WTC11 (cell line): ENCODE results near the gene MSX2. TPM values are rescaled to one million over a fixed set of nuclear protein-coding genes. Genes with fewer than 3 reads are reported as not detected.

Experiments
- ATAC-seq: fragments of 200-7000 bp; cut with Tn5 transposase; 2 replicates; pipeline ENCODE4 v1.10.0; 2021; ENCODE audit warnings: mild to moderate bottlenecking, moderate library complexity
- Bru-seq: library from RNA; stranded (reverse); fragments of 400-500 nt; gene quantifications from one replicate; lab custom pipeline; 2021; lab: Mats Ljungman, UMichigan
- CTCF ChIA-PET: fragments of 300-600 bp; sonication (Branson Sonifier 250); formaldehyde crosslinking; loops from one replicate; lab custom pipeline; 2021; ENCODE audit warnings: antibody characterized with exemption; lab: Charles Lee
- POLR2A ChIA-PET: fragments of 350-600 bp; sonication (Branson Sonifier 250); formaldehyde crosslinking; loops from one replicate; lab custom pipeline; 2021; ENCODE audit warnings: antibody characterized with exemption; lab: Charles Lee
- DNase-seq: peaks from one replicate; pipeline ENCODE4 v3.0.0; 2021; ENCODE audit warnings: low spot score
- H3K27ac Mint-ChIP-seq: 2 replicates; pipeline ENCODE4 v1.8.0; 2021; ENCODE audit warnings: mixed read lengths
- H3K27me3 Mint-ChIP-seq: 2 replicates; pipeline ENCODE4 v1.8.0; 2021; ENCODE audit warnings: low read depth, mild to moderate bottlenecking, moderate library complexity, mixed read lengths
- H3K36me3 Mint-ChIP-seq: 2 replicates; pipeline ENCODE4 v1.8.0; 2021; ENCODE audit warnings: mixed read lengths
- H3K4me1 Mint-ChIP-seq: 2 replicates; pipeline ENCODE4 v1.8.0; 2022; ENCODE audit warnings: mixed read lengths
- H3K4me3 Mint-ChIP-seq: 2 replicates; pipeline ENCODE4 v1.8.0; 2021; ENCODE audit warnings: mild to moderate bottlenecking, moderate library complexity, mixed read lengths
- H3K9me3 Mint-ChIP-seq: 2 replicates; pipeline ENCODE4 v1.8.0; 2021; ENCODE audit warnings: mixed read lengths
- ATF2 ChIP-seq: sonication (generic); formaldehyde crosslinking; IDR thresholded peaks from 2 replicates; pipeline ENCODE4 v1.8.1; 2022; ENCODE audit warnings: low read depth, missing genetic modification reagents, borderline replicate concordance
- E2F5 ChIP-seq: sonication (generic); formaldehyde crosslinking; IDR thresholded peaks from 2 replicates; pipeline ENCODE4 v1.8.1; 2022; ENCODE audit warnings: mild to moderate bottlenecking, moderate library complexity, missing genetic modification reagents
- GTF2I ChIP-seq: fragments of 250-450 bp; sonication (Bioruptor Pico); conservative IDR thresholded peaks from 2 replicates; pipeline ENCODE4 v1.4.0; 2021; ENCODE audit warnings: mild to moderate bottlenecking
- HMGXB4 ChIP-seq: sonication (generic); formaldehyde crosslinking; IDR thresholded peaks from 2 replicates; pipeline ENCODE4 v1.8.1; 2023; ENCODE audit warnings: mild to moderate bottlenecking, moderate library complexity, missing genetic modification reagents
- NFYB ChIP-seq: sonication (generic); formaldehyde crosslinking; conservative IDR thresholded peaks from 2 replicates; pipeline ENCODE4 v1.8.0; 2022; ENCODE audit warnings: low read depth, missing genetic modification reagents
- TEAD1 ChIP-seq: sonication (generic); formaldehyde crosslinking; IDR thresholded peaks from 2 replicates; pipeline ENCODE4 v1.8.0; 2022; ENCODE audit warnings: mild to moderate bottlenecking, missing genetic modification reagents
- TEAD4 ChIP-seq: sonication (generic); formaldehyde crosslinking; IDR thresholded peaks from 2 replicates; pipeline ENCODE4 v1.8.0; 2022; ENCODE audit warnings: mild to moderate bottlenecking, missing genetic modification reagents
- ZNF263 ChIP-seq: sonication (generic); formaldehyde crosslinking; IDR thresholded peaks from 2 replicates; pipeline ENCODE4 v1.8.1; 2022; ENCODE audit warnings: low read depth, mild to moderate bottlenecking, moderate library complexity, missing genetic modification reagents
- ZNF532 ChIP-seq: fragments of 250-450 bp; sonication (Bioruptor Pico); IDR thresholded peaks from 2 replicates; pipeline ENCODE4 v1.9.0; 2021; ENCODE audit warnings: mild to moderate bottlenecking, borderline replicate concordance
- long read RNA-seq, 3 experiments: library from RNA in 1 of 3; library from capped mRNA in 1 of 3; library from polyadenylated mRNA in 1 of 3; unstranded in 2 of 3; stranded (forward) in 1 of 3; transcript quantifications; one replicate each; pipeline ENCODE4 v2.0.0, GENCODE V29; 2021
- total RNA-seq: library from RNA; stranded (reverse); gene quantifications from 3 replicates; pipeline ENCODE4 v1.2.3, GENCODE V29; 2021
- TF ChIP-seq, protein P1 (sequence below): fragments of 250-450 bp; sonication (Bioruptor Pico); IDR thresholded peaks from 2 replicates; pipeline ENCODE4 v1.9.0; 2021; ENCODE audit warnings: mild to moderate bottlenecking
- TF ChIP-seq, protein P2 (sequence below): sonication (generic); formaldehyde crosslinking; IDR thresholded peaks from 2 replicates; pipeline ENCODE4 v1.8.1; 2023; ENCODE audit warnings: mild to moderate bottlenecking, missing genetic modification reagents, moderate library complexity

Gene MSX2
- total RNA-seq (0.73 to 0.94 TPM (median 0.83 TPM) in 3 replicates), Bru-seq, nascent RNA (percentile 46 among the genes with signal in this experiment)
- long read RNA-seq, experiment 1, partial matches to known transcripts = 0 of 3 reads
- long read RNA-seq, experiment 1, other reads (novel, unspliced or antisense) = 0 of 3 reads
- long read RNA-seq, experiment 2 = 0 reads
- long read RNA-seq, experiment 3 = 0 reads

DNA sequence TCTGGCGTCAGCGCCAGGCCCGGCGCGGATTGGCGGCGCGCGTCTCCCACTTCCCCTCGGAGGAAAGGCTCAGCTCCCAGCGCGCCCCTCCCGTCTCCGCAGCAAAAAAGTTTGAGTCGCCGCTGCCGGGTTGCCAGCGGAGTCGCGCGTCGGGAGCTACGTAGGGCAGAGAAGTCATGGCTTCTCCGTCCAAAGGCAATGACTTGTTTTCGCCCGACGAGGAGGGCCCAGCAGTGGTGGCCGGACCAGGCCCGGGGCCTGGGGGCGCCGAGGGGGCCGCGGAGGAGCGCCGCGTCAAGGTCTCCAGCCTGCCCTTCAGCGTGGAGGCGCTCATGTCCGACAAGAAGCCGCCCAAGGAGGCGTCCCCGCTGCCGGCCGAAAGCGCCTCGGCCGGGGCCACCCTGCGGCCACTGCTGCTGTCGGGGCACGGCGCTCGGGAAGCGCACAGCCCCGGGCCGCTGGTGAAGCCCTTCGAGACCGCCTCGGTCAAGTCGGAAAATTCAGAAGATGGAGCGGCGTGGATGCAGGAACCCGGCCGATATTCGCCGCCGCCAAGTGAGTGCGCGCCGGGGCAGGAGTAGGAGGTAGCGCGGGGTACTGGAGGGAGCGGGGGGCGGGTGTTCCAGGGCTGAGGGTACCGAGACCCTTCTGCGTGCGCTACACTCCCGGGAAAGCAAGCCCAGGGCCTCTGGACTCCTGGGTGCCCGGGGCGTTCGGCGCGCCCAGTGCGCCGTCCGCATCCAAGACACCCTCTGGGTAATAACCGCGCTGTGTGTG is at the start of gene MSX2:
Gene MSX2, plus strand, starts transcription at position 99 of the 777 bp plus-strand sequence. Its CDS starts 78 bp downstream, at position 177.
- peaks cover 72% of the 10 kb centered on the region for H3K4me1 Mint-ChIP-seq
- no peaks in the 10 kb centered on the region for H3K9me3 Mint-ChIP-seq
- TF ChIP-seq NFYB (CRISPR knock-in tag) = peak; percentile 60
- TF ChIP-seq GTF2I = no peak
- TF ChIP-seq TEAD4 (CRISPR knock-in tag) = no peak
- TF ChIP-seq E2F5 (CRISPR knock-in tag) = 0 out of 2 replicates have a peak, but pooled peaks have one; percentile 37
- no peak for TF ChIP-seq ZNF263
- TF ChIP-seq, protein P1, sequence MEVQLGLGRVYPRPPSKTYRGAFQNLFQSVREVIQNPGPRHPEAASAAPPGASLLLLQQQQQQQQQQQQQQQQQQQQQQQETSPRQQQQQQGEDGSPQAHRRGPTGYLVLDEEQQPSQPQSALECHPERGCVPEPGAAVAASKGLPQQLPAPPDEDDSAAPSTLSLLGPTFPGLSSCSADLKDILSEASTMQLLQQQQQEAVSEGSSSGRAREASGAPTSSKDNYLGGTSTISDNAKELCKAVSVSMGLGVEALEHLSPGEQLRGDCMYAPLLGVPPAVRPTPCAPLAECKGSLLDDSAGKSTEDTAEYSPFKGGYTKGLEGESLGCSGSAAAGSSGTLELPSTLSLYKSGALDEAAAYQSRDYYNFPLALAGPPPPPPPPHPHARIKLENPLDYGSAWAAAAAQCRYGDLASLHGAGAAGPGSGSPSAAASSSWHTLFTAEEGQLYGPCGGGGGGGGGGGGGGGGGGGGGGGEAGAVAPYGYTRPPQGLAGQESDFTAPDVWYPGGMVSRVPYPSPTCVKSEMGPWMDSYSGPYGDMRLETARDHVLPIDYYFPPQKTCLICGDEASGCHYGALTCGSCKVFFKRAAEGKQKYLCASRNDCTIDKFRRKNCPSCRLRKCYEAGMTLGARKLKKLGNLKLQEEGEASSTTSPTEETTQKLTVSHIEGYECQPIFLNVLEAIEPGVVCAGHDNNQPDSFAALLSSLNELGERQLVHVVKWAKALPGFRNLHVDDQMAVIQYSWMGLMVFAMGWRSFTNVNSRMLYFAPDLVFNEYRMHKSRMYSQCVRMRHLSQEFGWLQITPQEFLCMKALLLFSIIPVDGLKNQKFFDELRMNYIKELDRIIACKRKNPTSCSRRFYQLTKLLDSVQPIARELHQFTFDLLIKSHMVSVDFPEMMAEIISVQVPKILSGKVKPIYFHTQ (CRISPR knock-in tag) = no peak
- TF ChIP-seq, protein P2, sequence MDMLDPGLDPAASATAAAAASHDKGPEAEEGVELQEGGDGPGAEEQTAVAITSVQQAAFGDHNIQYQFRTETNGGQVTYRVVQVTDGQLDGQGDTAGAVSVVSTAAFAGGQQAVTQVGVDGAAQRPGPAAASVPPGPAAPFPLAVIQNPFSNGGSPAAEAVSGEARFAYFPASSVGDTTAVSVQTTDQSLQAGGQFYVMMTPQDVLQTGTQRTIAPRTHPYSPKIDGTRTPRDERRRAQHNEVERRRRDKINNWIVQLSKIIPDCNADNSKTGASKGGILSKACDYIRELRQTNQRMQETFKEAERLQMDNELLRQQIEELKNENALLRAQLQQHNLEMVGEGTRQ (CRISPR knock-in tag) = no peak
- no peak for TF ChIP-seq TEAD1 (CRISPR knock-in tag)
- TF ChIP-seq ZNF532 = no peak
- peak; percentile 69 for TF ChIP-seq HMGXB4
- no peak for TF ChIP-seq ATF2
- TF ChIP-seq, all 79 proteins: peak for 3
- ChIA-PET POLR2A (interaction anchor here (0.6 to 0.7 kb wide), 5 partner anchors 68 to 411 kb away, joined by 3 to 9 read pairs (median 6); no protein-coding TSS in a partner anchor), CTCF (interaction anchor here (0.7 to 1.3 kb wide), 9 partner anchors 10 to 1393 kb away, joined by 3 to 11 read pairs (median 6); no protein-coding TSS in a partner anchor)
- DNase-seq = peak; percentile 91
- Mint-ChIP-seq H3K27me3 (peaks cover 99% of the 10 kb centered on the region), H3K36me3 (no peaks in the 10 kb centered on the region), H3K4me3 (peak within 1 kb of the TSS; percentile 85), H3K27ac (no peak within 1 kb of the TSS)
- ATAC-seq = peak; percentile 75
